ENCODE data around the gene ANKS1B. TPM values are rescaled to one million over a fixed set of nuclear protein-coding genes. Genes with fewer than 3 reads are reported as not detected.

The ANKS1B gene
- total and polyA plus RNA-seq, 10 of the 15 experiments (the other 5 are each of a cell fraction or from before 2014, with no cell fraction given): 0.16 to 1.3 (median 0.82) TPM; not detected in 7

GRCh38 chr12:99783421-99783820 lies 201.3 kb downstream of the ANKS1B start:
- ChIA-PET RAD21 (ENCODE audit: unreplicated experiment) (no interaction called here), POLR2A (no interaction called here), CTCF (no interaction called here), SMC1A (ENCODE audit: uncharacterized antibody, unreplicated experiment) (no interaction called here)
- Histone ChIP-seq H3K4me3 (no peak overlapping the region), H3K36me3 (ENCODE audit: control insufficient read depth in 2 of 2, insufficient read depth in 2 of 2, low read length in 1 of 2) (no peaks in the 10 kb centered on the region), H2AFZ (ENCODE audit: control insufficient read depth, low read depth, low read length) (no peak overlapping the region), H3K9me3 (replicated peaks; ENCODE audit: control insufficient read depth, insufficient read depth, low read length) (no peaks in the 10 kb centered on the region), H3K9ac (ENCODE audit: control insufficient read depth, insufficient read depth, low read length) (no peak overlapping the region), H3K27ac (ENCODE audit: control insufficient read depth, insufficient read depth) (no peak overlapping the region), H3K4me2 (ENCODE audit: control insufficient read depth, insufficient read depth) (no peak overlapping the region), H4K20me1 (ENCODE audit: control insufficient read depth, insufficient read depth) (no peaks in the 10 kb centered on the region), H3K27me3 (replicated peaks in 1 of 2; ENCODE audit: control insufficient read depth in 2 of 2, insufficient read depth in 2 of 2, low read length in 1 of 2) (no peaks in the 10 kb centered on the region), H3K4me1 (ENCODE audit: control insufficient read depth, insufficient read depth, low read length) (no peaks in the 10 kb centered on the region), H3K79me2 (ENCODE audit: control insufficient read depth, insufficient read depth, low read length) (no peaks in the 10 kb centered on the region)
- 14% methylated on average over 3 of the region's 3 CpGs for WGBS (ENCODE audit: insufficient coverage, insufficient replicate concordance, low lambda C conversion rate, missing lambda C conversion rate)
- FAIRE-seq (no peak), ATAC-seq (no peak), DNase-seq (ENCODE audit: low read depth, low spot score) (no peak)
- BruUV-seq (replicated peaks): no TSS peak
- in situ Hi-C loops (cut with MboI) (no loop called here), intact Hi-C loops (cut with micrococcal nuclease; ENCODE audit: unreplicated experiment) (no loop called here)
- no peak for TF ChIP-seq CEBPZ (IDR thresholded peaks at IDR 0.05; ENCODE audit: low read depth, low read length)
- no peak for TF ChIP-seq PAX5 (IDR thresholded peaks at IDR 0.05; ENCODE audit: borderline replicate concordance, low read depth, low read length)
- TF ChIP-seq YBX1 (IDR thresholded peaks at IDR 0.05): no peak
- no peak for TF ChIP-seq LARP7 (IDR thresholded peaks at IDR 0.05)
- TF ChIP-seq PAX8 (IDR thresholded peaks at IDR 0.05): no peak
- no peak for TF ChIP-seq CHD4 (IDR thresholded peaks at IDR 0.05)
- TF ChIP-seq USF1 (IDR thresholded peaks at IDR 0.05; ENCODE audit: borderline replicate concordance, extremely low read length, insufficient read depth, low read depth, low read length): no peak
- TF ChIP-seq EZH2 (IDR thresholded peaks at IDR 0.05; ENCODE audit: borderline replicate concordance, control insufficient read depth, low read depth, low read length): no peak
